GM18511 (cell line): Measurements from ENCODE around the gene SLC2A14.

ENCODE experiments used
- ATAC-seq: cut with Tn5 transposase; IDR thresholded peaks from one replicate; pipeline ENCODE4 v1.9.1; 2021; ENCODE audit warnings: mild to moderate bottlenecking, moderate library complexity; ENCODE audit not compliant: unreplicated experiment

SLC2A14 gene

DNA sequence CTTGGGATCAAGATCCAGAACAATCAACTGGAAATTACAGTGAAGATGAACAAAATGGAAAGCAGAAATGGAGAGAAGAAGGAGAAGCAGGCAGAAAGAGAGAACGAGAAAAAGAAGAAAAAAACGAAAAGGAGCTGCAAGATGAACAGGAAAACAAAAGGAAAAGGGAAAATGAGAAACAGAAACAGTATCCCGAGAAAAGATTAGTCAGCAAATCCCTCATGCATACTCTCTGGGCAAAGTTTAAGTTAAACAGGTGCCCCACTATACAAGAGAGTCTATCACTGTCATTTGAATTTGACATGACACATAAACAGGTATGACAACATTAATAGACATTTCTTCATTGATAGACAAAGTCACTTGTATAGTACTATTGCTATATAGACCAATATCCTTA lies 102.7 kb downstream of the SLC2A14 start:
- ATAC-seq, result no peak
